Fibroblast of upper back skin (primary cell): Measurements from ENCODE around the gene HOXA4.

ENCODE experiments used
- DNase-seq: peaks from one replicate; pipeline ENCODE4 v3.0.0-alpha.2; 2013

HOXA4 gene

DNA sequence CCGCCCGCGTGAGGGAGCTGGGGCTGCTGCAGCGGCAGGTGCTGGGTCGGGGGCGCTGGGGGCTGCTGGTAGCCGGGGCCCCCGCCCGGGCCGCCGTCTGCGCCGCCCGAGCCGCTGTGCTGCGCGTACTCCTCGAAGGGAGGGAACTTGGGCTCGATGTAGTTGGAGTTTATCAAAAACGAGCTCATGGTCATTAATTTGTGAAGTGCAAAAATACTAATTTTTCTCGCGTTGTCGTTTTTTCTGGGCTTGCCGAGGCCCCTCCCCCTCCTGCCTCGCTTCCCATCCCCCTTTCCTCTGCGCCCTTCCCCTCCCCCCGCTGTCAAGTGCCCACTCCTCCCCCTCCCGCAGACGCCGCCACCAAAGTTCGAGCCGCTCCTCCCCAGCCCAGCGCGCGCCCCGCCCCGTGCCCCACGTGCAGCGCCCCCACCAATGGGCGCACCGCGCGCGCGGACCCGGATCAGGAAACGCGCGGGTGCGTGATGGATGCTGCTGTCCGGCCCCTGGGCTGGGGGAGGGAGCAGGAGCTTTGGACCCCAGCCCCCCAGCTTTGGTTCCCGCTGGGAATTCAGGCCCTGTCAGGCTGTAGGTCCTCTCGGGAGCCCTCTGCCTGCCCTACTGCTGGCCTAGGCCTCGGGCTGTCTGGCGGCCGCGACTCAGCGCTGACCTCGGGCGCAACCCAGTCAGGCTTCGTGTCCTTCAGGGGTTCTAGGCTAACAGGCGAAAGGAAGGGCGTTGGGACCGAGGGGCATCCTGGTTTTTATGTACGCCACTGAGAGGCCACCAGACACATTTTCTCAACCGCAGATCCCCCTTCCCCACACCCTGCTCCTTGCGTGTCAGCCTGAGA, at the start of gene HOXA4:
Gene HOXA4, minus strand, starts transcription at position 218 of the 850 bp plus-strand sequence. Its CDS starts 24 bp downstream, at position 194.
- peak; percentile 86 for DNase-seq

DNA sequence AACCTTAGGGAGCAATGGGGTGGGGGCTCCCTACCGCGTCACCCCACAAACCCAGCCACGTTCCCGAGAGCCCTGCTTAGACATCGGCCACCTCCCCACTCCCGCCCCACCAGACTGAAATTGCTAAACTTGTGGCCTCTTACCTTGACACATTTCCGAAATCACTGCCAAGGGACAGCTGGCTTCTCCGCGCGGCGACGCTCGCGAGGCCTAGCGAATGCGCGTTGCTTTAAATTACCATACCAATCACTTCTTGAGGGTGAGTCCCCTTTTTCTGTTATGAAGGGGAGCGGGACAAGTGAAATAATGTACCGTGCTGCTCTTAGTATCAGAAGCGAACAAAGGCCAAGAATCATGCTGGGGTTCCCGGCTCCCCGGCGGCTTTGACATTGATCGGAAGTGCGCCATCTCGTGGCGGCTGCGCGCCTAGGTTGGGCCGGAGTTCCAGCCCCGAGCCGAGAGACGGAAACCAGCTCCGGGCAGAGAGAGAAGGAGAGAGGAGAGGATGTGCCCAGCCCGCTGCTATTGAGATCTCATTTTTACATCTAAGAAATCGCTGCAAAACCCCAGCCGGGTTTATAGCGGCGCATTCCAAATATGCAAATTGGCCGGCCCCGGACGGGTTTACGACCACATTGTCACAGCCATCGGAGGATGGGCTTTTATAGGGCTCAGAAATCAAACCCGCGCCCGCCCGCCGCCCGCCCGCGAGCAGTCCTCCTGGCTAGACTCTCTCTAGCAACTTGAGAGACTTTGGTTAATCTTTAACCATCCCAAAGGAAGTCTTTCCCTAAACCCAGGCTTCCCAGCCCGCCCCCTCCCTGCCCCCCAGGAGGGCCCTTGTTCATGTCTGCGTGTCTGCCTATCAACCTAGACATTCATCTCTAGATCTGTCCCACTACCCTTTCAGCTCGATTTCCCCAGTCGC, 49.2 kb upstream of the HOXA4 start:
- DNase-seq, result peak; percentile 59

DNA sequence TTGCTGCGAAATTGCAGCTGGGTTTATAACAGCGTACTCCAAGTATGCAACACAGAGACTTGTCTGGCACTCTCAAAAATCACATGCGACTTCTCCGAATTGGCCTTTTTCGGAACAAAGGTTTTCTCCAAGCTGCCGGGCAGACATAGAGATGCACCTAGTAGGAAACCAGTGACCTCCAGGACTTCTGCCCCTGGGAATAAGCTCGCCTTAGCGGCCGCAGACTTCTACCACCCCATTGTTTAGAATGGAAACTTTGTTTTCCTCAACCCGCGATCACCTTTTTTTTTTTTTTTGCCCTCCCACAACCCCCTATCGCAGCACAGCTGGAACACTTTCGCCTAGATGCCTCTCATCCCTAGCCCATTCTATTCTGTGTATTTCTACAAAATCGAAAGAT, 48.5 kb upstream of the HOXA4 start:
- DNase-seq, result no peak

DNA sequence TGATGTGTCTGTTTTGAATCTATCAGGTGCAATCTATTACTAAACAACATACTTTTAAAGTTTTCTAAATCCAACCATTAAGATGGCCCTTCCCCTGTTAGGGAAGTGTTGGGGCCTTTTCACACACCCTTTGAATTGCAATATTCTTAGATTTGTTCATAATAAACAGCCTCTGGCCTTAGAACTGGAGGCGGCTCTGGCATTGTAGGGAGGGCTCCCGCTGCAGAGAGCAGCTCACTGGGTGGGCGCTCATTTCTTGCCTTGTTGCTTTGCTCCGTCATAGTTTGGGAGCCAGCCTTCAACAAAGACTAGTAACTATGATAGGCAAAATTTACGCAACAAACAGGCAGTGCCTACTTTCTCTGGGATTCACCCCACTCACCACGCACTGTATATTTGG, 47.8 kb upstream of the HOXA4 start:
- DNase-seq, result no peak

DNA sequence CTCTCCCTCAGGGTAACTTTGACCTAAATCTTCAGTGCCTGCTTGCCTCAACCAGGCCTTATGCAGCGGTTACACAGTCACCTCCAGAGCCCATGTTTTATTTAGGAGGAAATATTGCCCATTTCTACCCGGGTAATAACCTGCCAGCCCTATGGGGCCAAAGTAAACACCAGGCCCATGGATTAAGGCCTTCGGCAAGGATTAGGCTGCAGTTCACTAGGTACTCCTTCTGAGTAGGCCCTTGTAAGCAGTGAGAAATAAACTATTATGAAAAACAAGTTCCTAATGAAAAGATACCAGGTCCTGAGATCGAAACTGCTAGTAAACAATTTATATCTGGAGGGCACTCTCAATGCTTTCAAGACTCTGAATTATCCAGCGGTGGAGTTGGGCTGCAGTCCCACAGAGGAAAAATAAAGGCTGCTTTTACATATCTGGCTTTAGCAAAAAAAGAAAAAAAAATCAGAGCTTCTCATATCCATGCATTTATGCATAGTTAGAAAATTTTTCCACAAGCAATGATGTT, 47.3 kb upstream of the HOXA4 start:
- DNase-seq, result no peak

DNA sequence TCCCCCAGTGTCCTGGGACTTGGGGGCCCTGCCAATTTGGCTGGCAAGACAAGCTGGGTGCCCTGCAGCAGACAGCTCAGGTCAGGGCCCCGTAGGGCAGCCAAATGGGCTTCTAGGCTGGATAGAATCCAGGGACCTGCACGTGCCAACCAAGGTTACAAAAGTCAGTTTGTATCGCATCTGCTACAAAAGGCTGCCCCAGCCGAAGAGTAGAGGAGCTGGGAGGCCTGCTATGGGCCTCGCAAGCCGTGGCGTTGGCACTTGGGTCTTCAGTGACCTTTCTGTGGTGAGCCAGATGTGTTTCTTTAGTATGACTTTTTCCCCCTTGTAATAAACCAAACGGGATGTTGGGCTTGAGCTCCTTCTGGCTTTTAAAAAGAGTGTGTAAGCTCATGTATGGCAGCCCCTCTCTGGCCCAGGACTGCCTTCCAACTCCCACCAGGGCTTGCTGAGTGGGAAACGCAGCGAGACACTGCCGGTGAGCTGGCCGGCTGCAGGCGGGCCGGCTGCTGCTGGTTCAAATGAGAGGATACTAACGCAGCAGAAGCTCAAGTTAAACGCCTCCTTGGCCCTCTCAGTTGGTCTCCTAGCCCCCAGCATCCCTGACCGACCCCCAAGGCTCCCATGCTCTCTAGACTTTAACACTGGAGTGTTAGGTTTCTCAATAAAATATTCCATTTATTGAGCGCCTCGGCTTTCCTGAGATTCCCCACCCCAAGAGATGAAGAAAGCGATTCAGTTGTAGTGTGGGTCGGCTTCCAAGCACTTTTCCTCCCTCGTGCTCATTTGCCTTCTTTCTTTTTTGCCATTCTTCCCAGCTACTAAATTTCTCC, 46.6 kb upstream of the HOXA4 start:
- no peak for DNase-seq

DNA sequence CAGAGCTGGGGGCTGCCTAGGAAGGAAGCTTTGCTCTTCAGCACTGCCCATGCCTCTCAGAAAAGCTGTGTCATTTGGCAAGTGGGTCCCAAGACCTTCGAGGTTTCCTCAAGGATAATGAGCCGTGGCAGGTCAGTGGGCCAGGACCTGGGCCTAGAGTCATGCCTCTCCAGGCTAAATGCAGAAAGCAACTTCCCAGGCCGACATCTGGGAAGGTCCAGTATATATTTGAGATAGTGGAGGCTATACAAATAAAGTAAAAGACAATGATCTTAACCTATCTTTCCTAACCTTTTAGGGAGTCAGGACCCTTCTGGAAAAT, 45.9 kb upstream of the HOXA4 start:
- no peak for DNase-seq

DNA sequence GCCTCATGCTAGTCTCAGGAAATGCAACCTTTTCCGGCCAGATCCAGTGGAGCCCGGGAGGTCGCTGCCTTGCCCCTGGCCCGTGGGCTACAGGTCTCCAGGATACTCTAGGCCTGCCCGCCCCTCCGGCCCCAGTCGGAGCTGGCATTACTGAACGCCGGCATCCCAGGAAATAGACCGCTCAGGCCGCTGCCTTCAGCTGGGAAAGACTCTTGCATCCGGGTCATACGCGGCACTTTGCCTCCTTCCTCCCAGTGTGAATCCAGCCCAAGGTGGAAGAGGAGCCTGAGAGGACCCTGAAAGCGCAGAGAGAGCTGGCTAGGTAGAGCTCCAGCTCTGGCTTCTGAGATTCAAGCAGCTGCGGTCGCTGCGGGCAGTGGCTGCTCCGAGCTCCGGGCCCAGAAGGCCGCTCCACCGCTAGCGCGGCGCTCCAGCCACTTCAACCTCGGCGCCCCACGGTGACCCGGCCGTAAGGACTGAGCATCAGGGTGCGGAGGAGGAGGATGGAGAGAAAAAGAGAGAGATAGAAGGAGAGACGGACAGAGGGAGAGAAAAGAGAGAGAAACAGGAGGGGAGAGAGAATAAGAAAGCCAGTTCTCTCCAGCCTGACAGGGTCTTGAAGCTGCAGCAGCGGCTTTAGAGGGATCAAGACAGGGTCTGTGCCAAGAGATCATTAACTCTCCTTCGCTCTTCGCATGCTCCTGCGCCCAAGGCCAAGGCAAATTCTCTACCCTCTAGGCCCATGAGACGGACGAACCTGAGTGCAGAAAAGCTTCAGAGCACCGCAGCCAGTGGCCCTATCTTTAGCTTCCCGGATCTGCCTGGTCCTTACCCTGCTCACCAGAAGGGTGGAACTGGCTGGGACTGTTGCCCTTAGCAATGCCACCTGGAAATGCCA, 45.3 kb upstream of the HOXA4 start:
- DNase-seq, result no peak

DNA sequence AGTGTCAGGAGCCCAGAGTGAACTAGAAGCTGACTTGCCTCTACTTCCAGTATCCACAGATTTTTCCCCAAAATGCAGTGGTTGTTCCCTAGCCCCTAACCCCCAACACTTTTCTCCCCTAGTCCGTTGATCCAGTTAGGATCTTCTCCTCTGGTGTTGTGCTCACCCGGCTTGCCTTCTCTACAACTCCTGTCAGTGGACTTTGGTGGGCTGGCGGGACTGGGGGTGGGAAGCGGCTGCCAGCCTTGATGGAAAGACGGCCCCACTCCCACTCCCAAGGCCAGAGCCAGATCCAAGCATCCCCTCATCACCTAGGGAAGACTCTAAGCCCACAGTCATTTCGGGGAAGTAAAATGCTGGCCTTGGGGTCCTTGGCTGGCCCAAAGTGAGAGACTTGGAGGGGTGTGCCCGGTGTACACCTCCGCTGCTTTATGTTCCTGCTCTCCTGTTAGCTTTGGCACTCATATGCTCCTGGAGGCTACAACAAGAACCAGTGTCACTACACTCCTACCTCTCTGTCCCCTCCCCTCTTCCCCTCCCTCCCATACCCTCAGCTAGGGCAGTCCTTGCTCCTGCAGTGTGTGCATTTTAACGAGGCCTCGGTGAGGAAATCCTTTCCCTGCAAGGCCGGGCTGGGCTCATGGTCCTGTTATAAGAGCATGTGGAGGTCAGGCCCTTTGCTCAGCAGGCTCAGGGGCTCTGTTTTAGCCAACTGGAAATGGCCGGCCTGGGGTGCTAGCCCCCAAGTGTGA, 44.5 kb upstream of the HOXA4 start:
- no peak for DNase-seq

DNA sequence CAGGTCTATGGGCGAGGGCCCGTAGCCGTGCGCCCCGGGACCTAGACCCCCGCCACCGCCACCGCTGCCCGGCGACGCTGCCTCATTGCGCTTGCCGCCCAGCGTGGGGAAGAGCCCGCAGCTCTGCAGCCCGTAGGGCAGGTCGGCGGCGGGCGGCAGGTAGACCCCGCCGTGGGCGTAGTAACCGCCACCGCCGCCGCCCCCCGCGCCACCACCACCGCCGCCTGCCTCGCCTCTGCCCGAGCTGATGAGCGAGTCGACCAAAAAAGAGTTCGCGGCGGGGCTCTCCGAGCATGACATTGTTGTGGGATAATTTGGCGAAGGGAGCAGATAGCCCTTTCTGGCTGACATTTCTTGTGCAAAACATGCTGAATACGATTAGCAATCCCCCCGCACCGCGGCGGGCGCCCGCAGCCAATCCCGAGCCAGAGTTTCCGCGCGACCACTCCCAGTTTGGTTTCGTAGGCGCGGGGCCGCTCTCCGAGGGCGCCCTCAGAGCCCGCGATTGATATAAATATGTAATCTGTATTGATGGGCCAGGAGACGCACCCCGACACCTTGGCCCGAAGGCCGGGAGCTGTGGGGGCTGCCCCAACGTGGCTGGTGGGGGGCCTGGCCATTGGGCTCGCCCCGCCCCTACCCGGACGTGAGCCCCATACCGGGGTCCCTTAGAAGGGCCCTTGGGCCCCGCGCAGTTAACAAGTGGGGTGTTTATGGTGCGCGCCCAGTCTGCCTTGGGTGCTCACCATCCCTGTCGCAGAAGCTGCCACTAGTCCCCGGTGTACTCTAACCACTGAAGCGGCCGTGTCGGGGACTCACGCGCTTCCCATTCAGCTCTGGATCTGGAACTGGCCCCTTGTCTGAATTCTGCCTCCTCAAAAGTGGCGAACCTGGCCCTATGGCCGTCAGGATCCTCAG, 43.7 kb upstream of the HOXA4 start, which contains the start of gene HOXA10:
Gene HOXA10, minus strand, starts transcription at position 365 of the 918 bp plus-strand sequence. Its CDS starts 14 bp downstream, at position 351.
- DNase-seq, result no peak

DNA sequence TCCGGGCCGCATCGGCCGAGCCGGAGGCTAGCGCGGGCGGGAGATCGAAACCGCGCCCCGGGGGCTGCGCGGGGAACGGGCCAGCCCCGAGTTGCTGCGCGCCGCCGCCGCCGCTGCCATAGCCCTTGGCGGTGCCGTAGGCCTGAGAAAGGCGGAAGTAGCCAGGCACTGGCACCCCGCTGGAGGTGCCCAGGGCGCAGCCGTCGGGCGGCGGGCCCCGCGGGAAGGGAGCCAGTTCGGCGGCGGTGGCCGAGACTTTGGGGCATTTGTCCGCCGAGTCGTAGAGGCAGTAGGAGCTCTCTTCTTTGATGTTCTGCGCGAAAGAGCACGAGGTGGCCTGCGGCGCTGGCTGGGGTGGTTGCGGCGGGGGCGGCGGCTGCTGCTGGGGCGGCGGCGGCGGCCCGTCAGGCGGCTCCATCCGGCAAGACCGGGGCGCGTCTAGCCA, 43.0 kb upstream of the HOXA4 start:
- DNase-seq, result no peak

DNA sequence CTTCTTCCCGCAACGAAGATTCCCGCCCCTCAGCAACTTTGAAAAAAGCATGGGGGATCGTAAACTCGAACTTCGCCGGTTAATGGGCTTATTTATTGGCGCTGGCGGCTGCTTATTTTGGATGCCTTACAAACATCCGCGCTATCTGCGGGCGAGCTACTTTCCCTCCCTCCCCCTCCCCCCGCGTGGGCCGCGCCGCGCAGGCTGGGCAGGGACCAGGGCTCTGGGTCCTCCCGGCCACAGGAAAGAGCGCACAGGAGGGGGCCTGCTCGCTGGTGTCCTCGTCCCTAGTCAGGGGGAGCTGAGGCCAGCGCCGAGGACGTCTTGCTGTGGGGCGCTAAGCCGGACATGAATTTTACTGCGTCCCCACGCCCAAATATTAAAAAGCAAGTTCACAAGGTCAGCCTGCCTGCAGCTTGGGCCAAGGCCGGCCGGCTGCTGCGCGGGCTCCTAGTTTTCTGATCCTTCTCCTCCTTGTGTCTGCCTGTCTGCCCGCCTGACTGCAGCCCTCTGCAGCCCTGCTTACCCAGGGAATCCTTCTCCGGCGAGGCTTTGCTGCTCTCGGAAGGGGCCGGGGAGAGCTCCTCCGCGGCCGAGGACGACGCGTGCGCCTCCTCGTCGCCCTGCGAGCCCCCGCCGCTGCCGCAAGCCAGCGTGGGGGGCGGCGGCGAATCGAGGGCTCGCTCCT, 42.4 kb upstream of the HOXA4 start:
- DNase-seq, result no peak

DNA sequence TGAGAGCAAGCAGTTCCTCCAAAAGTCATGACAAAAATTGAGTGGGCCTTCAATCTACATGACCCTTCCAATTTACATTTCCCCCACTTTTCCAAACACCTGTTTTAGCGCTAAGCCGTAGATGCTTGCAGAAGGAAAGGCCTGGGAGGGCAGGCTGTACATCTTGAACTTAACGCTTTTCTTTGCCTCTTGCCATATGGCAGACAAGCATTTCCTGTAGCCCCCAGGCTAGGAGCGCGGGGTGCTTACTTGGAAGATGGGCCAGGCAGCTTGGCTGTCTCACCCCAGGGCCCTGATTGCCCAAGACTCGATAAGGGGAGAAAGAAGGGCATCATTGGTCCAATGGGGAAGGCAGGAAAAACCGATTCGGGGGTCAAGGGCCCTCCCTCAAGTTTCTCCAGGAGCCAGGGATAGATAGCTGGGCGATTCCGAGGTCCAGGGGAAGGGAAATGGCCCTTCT, 41.8 kb upstream of the HOXA4 start:
- no peak for DNase-seq

DNA sequence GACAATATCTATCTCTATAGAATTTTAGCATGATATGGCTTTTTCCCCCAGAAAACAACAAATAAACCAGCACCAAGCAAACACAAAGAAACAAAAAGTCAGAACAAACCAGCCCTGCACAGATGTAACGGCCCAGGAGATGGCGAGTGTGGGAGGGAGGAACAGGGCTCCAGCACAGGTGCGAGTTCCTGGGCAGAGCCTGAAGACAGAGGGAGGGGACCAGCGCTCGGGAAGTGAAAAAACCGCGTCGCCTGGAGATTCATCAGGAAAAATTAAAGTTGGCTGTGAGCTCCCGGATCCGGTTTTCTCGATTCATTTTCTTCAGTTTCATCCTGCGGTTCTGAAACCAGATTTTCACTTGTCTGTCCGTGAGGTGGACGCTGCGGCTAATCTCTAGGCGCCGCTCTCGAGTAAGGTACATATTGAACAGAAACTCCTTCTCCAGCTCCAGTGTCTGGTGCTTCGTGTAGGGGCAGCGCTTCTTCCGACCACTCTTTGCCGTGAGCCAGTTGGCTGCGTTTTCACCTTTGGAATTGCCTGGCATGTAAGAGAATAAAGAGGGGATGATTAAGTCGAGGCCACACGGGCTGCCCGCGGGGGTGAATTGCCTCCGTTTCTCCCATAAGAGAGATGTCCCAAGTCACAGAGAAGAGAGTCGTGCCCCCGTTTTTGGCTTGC, 41.2 kb upstream of the HOXA4 start:
- DNase-seq, result no peak

DNA sequence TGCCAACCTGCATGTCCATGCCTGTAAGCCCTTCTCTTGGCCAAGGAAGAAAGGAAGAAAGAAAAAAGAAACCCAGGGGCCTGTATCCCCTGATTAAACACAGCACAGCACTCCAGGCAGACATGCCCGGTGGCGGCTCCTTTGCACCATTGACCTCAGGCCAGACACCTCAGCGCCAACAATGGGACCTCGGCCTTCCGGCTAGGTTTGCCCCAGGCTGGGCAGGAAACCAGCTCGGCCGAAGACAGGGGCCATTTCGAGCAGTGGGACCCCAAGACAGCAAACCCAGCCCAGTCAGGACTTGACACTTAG, 40.7 kb upstream of the HOXA4 start:
- no peak for DNase-seq

DNA sequence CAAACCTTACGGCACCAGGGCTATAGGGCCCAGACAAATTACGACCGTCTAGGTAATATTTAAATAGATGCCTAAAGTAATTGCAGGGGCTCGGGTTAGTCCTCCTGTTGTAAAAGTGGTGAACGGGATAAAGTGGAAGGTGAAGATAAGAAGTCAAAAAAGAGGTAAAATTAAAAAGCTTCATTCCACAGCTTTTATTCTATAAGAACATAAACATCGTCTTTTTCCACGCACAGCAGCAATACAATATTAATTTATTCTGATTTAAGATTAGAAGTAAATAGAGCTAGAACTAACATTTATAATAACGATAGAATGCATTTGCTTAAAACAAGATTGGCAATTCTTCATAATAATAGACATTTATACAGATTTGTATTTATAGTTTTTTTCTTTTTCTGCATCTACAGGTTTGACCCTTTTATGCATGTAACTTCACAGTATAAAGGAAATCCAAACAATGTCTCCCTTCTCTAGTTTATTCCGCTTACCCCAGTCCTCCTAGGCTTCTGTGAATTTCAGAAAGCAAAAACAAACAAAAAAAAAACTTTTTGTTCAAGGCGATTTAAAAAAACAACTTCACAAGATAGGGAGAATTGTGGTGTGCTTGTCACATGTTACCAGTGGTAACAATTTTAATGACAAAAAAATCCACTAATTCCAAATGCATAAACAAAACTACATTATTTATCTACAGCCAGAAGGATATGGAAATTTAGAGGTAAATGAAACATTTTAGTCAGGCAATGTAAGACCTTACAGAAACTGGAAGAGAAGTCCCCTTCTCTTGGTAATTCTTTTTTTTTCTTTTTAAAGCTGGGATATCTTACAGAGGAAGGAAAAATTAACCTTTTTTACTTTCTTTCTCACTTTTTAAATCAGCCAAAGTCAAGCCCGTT, 40.1 kb upstream of the HOXA4 start:
- DNase-seq, result no peak

DNA sequence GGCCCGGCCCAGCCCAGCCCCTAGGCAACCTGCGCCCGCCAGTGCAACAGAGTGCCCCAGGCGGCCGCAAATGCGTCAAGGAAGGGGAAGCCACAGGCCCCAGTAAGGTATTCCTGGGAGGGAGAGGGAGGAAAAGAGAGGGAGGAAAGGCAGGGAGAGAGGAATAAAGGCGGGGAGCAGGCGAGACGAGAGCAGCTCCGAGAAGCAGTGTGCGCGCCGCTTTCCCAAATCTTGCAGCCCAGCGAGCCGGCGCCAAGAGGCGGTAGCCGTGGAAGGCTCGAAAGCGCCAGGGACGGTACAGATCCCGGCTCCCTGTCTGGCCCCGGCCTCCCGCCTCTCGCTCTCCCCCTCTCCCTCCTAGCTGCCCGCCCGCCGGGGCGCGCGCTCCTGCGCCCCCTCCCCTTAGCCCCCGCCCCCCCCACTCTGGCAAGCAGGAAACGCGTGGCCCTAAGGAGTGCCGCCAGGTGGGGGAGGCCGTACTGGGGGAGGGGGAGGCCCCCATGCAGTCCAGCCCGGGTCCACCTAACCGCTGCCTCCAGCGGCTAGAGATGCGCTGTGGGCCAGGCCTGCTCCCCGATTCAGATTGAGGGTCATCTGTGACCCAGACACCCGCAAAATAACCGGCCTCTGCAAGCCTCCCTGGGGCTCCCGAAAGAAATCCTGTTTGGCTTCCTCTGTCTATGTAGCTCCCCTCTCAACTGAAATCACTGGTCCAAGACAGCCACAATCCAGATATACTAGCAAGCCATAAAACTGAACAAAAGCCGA, 39.3 kb upstream of the HOXA4 start:
- DNase-seq, result no peak
